T-helper 17 cell (primary cell): ENCODE results near the gene ZNF784. TPM values are rescaled to one million over a fixed set of nuclear protein-coding genes. Genes with fewer than 3 reads are reported as not detected.

Experiments
- ATAC-seq: fragments of 150-1000 bp; cut with Tn5 transposase; 2 replicates; pipeline ENCODE4 v1.10.0; 2021; ENCODE audit warnings: mild to moderate bottlenecking, moderate library complexity
- DNase-seq, 3 donors: peaks; one replicate each; pipeline versions ENCODE4 v3.0.0 to v3.0.0-alpha.2; 2020 to 2021
- H3K9me3 ChIP-seq: one replicate; pipeline ENCODE4 v1.7.0; 2013; ENCODE audit warnings: low read length, mild to moderate bottlenecking; ENCODE audit not compliant: control insufficient read depth, poor library complexity, severe bottlenecking
- H3K27ac Mint-ChIP-seq: one replicate; pipeline ENCODE4 v1.8.0; 2022; ENCODE audit warnings: mild to moderate bottlenecking, moderate library complexity, mixed read lengths
- H3K27me3 Mint-ChIP-seq: one replicate; pipeline ENCODE4 v1.8.0; 2022; ENCODE audit warnings: mixed read lengths
- H3K36me3 Mint-ChIP-seq: one replicate; pipeline ENCODE4 v1.8.0; 2022; ENCODE audit warnings: low read depth, mixed read lengths
- H3K4me1 Mint-ChIP-seq: one replicate; pipeline ENCODE4 v1.8.0; 2022; ENCODE audit warnings: mild to moderate bottlenecking, mixed read lengths
- H3K4me3 Mint-ChIP-seq: one replicate; pipeline ENCODE4 v1.8.0; 2022; ENCODE audit warnings: mild to moderate bottlenecking, moderate library complexity, mixed read lengths
- total RNA-seq, 4 donors: library from RNA in 2 of 4; stranded (reverse) in 2 of 4; gene quantifications; one replicate each; pipeline ENCODE4 v1.2.3 and lab custom pipeline; 2022 to 2026

Gene ZNF784
- total RNA-seq, 2 donors from 2014 or later: 11.3 to 13.8 TPM

DNA sequence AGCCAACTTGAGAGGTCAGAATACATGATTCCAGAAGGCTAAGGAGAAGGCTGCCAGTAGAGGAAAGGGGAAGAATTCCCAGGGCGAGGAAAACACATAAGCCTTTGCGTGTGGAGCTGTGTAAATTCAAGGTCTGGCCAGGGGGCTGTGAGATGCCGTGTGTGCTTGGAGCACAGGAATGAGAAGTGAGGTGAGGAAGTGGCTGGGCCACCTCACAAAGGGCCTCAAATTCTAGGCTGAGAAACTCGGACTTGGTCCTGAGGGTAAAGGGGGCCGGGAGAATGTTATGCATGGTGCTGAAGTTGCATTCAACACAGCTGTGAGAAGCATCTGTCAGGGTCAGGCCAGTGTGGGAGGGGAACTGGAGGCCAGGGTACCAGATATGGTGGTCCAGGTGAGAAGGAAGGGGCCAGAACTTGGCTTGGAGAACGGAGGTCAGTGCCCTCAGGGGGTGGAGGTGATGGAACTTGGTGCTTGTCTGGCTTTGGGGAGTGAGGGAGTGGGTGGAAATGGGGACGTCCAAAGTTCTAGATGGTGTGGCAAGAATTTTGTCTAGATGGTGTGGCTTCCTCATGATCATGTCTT lies 11.6 kb upstream of the ZNF784 start:
- DNase-seq: no peak
- Mint-ChIP-seq H3K27me3 (no peaks in the 10 kb centered on the region), H3K27ac (peak overlapping the region; percentile 100), H3K4me3 (peak overlapping the region; percentile 100), H3K36me3 (peaks cover 15% of the 10 kb centered on the region), H3K4me1 (peaks cover 54% of the 10 kb centered on the region)
- H3K9me3 ChIP-seq: no peaks in the 10 kb centered on the region
- no peak for ATAC-seq

DNA sequence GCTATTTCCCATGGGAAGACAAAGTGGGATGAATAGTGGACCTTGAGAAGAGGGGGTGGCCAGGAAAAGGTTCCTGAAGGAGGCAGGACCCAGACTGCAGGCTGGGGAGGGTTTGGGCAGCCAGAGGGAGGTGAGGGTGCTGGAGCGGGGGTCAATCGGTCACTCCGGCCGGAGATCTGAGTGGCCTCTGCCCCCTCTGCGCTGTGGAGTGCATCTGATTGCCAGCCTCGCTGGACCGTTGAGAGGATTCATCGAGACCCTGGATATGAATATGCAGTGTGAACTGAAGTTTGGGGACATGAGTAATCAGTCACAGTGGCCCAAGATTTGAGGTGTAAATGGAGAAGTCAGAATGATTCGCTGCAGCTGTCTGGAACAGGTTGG lies 11.0 kb upstream of the ZNF784 start:
- Mint-ChIP-seq H3K27me3 (no peaks in the 10 kb centered on the region), H3K4me3 (peak overlapping the region; percentile 100), H3K36me3 (peaks cover 15% of the 10 kb centered on the region), H3K27ac (peak overlapping the region; percentile 100), H3K4me1 (peaks cover 52% of the 10 kb centered on the region)
- H3K9me3 ChIP-seq: no peaks in the 10 kb centered on the region
- no peak for DNase-seq
- no peak for ATAC-seq

DNA sequence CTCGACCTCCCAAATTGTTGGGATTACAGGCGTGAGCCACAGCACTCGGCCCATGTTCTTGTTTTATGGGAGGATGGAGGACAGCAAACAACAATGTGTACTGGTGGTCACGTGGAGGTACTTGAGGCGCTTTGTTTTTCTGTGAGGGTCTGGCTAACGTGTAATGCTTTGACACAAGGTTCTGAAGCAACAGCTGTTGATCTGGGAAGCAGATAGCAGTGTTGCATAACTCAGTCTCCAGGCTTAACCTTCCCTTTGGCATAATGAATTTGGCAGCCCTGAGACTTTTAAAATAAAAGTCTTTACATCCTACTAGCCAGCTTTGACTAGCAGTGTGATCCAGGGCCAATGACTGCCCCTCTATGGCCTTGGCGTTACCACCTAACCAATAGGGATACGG lies 9.5 kb upstream of the ZNF784 start:
- Mint-ChIP-seq H3K27ac (peak overlapping the region; percentile 100), H3K4me1 (peaks cover 44% of the 10 kb centered on the region), H3K27me3 (no peaks in the 10 kb centered on the region), H3K36me3 (peaks cover 15% of the 10 kb centered on the region), H3K4me3 (no peak overlapping the region)
- H3K9me3 ChIP-seq: no peaks in the 10 kb centered on the region
- DNase-seq (no peak), ATAC-seq (no peak)

DNA sequence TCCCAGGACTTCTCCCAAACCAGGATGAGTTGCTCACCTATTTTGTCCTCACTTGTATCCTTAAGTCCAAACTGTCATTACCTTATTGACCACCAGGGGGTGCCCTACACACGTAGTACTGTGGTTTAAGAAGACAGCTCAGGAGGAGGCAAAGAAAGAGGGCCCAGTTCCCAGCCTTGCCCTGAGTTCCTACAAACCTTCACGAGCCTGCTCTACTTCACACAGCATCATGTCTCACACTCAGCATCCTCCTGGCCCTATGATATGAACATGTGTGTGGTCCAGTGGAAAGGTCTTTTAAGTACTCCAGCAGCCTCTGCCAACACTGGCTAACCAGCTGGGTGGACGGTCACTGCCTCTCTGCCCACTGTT lies 8.1 kb upstream of the ZNF784 start:
- ATAC-seq (peak; percentile 58), DNase-seq (peak; percentile 59 to 88 (median 66))
- Mint-ChIP-seq H3K4me3 (peak overlapping the region; percentile 61), H3K27ac (peak overlapping the region; percentile 91), H3K36me3 (peaks cover 15% of the 10 kb centered on the region), H3K27me3 (no peaks in the 10 kb centered on the region), H3K4me1 (peaks cover 44% of the 10 kb centered on the region)
- H3K9me3 ChIP-seq: no peaks in the 10 kb centered on the region

DNA sequence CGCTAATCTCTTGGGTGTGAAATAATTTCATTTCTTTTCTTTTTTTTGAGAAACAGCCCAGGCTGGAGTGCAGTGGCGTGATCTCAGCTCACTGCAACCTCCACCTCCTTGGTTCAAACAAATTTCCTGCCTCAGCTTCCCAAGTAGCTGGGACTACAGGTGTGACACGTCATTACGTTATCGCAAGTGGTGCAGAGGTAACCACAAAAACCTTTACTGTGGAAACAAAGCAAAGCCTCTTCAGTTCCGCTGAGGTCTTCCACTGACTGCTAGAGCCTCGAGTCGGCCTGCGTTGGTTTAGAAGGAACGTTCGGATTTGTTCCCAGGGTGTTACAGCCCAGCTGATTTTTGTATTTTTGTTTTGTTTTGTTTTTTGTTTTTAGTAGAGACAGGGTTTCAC lies 2.0 kb upstream of the ZNF784 start:
- ATAC-seq (peak; percentile 73), DNase-seq (peak in 1 of 3 donors; percentile 48)

GRCh38 chr19:55625004-55625326 lies 599 bp upstream of the ZNF784 start:
- Mint-ChIP-seq H3K36me3 (no peaks in the 10 kb centered on the region), H3K27ac (peak overlapping the region; percentile 94), H3K4me3 (peak overlapping the region; percentile 91), H3K27me3 (no peaks in the 10 kb centered on the region), H3K4me1 (peaks cover 29% of the 10 kb centered on the region)
- H3K9me3 ChIP-seq: no peaks in the 10 kb centered on the region
- ATAC-seq (no peak), DNase-seq (no peak)

More for the DNA sequence above, 2.0 kb upstream of the ZNF784 start:
- H3K4me1 Mint-ChIP-seq: peaks cover 26% of the 10 kb centered on the region
- no peaks in the 10 kb centered on the region for H3K9me3 ChIP-seq
- H3K36me3 Mint-ChIP-seq: no peaks in the 10 kb centered on the region
- H3K27ac Mint-ChIP-seq: peak overlapping the region; percentile 94
- H3K27me3 Mint-ChIP-seq: no peaks in the 10 kb centered on the region
- peak overlapping the region; percentile 69 for H3K4me3 Mint-ChIP-seq

- H3K27ac Mint-ChIP-seq: peak overlapping the region; percentile 94
- DNase-seq (no peak), ATAC-seq (no peak)
- H3K4me3 Mint-ChIP-seq: no peak overlapping the region
- H3K27me3 Mint-ChIP-seq: no peaks in the 10 kb centered on the region
- H3K36me3 Mint-ChIP-seq: no peaks in the 10 kb centered on the region
- peaks cover 29% of the 10 kb centered on the region for H3K4me1 Mint-ChIP-seq
- H3K9me3 ChIP-seq: no peaks in the 10 kb centered on the region
Observed at GRCh38 chr19:55623561-55623960, 805 bp downstream of the ZNF784 start.

- no peaks in the 10 kb centered on the region for H3K27me3 Mint-ChIP-seq
- ATAC-seq: no peak
- H3K36me3 Mint-ChIP-seq: no peaks in the 10 kb centered on the region
- H3K9me3 ChIP-seq: no peaks in the 10 kb centered on the region
- H3K27ac Mint-ChIP-seq: no peak overlapping the region
- peaks cover 28% of the 10 kb centered on the region for H3K4me1 Mint-ChIP-seq
- no peak overlapping the region for H3K4me3 Mint-ChIP-seq
- DNase-seq: no peak
Observed at GRCh38 chr19:55623130-55623529, 1.2 kb downstream of the ZNF784 start.

GRCh38 chr19:55622242-55622969 lies 2.0 kb downstream of the ZNF784 start:
- no peaks in the 10 kb centered on the region for H3K36me3 Mint-ChIP-seq
- DNase-seq: no peak
- H3K27ac Mint-ChIP-seq: no peak overlapping the region
- H3K4me3 Mint-ChIP-seq: no peak overlapping the region
- H3K27me3 Mint-ChIP-seq: no peaks in the 10 kb centered on the region
- peaks cover 26% of the 10 kb centered on the region for H3K4me1 Mint-ChIP-seq
- H3K9me3 ChIP-seq: no peaks in the 10 kb centered on the region
- no peak for ATAC-seq

DNA sequence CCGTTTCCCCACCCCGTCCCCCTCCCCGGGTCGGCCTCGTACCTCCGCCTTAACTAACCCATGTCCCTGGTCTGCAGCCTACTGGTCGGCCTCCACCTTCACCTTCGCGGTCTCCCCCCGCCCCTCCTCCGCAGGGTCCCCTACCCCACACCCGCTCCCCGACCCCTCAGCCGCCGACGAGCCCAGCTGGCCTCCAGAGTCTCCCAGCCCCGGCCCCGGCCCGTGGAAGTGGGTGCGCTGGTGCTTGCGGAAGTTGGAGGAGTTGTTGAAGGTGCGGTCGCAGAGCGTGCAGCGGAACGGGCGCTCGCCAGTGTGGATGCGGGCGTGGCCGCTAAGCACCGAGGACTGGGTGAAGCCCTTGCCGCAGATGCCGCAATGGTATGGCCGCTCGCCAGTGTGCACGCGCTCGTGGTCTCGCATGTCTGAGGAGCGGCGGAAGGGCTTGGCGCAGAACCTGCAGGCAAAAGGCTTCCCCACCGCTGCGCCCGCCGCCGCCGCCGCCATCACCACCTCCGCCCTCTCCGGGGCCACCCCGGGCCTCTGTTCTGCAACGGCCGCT lies 2.6 kb downstream of the ZNF784 start:
- H3K4me1 Mint-ChIP-seq: peaks cover 25% of the 10 kb centered on the region

DNA sequence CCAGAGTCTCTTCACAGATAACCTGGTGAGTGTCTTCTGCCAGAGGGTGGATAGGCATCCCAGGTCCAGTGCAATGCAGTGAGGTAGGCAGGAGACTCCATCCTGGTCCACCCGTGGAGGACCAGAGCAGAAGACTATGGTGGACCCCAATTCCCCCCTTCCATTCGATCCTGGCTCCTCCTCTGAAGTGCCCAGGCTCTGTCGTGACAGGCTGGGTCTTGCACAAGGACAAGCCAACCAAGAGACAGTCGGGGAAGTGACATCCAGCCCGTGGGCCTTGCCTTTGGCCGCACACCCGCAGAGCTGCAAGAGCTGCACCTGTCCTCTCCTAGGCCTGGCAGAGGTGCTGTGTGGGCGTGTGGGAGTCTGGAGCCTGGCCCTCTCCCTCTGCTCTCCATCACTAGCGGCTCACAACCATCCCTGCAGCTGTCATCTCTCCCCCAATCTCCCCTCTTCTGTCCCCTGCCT lies 3.1 kb downstream of the ZNF784 start:
- H3K9me3 ChIP-seq: no peaks in the 10 kb centered on the region
- Mint-ChIP-seq H3K4me3 (no peak overlapping the region), H3K4me1 (peaks cover 20% of the 10 kb centered on the region), H3K36me3 (no peaks in the 10 kb centered on the region), H3K27me3 (no peaks in the 10 kb centered on the region), H3K27ac (no peak overlapping the region)
- no peak for DNase-seq
- ATAC-seq: no peak

More for the DNA sequence above, 2.6 kb downstream of the ZNF784 start:
- Mint-ChIP-seq H3K27ac (no peak overlapping the region), H3K27me3 (no peaks in the 10 kb centered on the region), H3K36me3 (no peaks in the 10 kb centered on the region), H3K4me3 (no peak overlapping the region)
- ATAC-seq: no peak
- H3K9me3 ChIP-seq: no peaks in the 10 kb centered on the region
- DNase-seq: no peak

- ATAC-seq (no peak), DNase-seq (no peak)
- Mint-ChIP-seq H3K27ac (peak overlapping the region; percentile 11), H3K4me3 (no peak overlapping the region), H3K27me3 (no peaks in the 10 kb centered on the region), H3K4me1 (peaks cover 19% of the 10 kb centered on the region), H3K36me3 (no peaks in the 10 kb centered on the region)
- no peaks in the 10 kb centered on the region for H3K9me3 ChIP-seq
Observed at GRCh38 chr19:55620410-55621204, 3.8 kb downstream of the ZNF784 start.

- ATAC-seq: no peak
- H3K9me3 ChIP-seq: no peaks in the 10 kb centered on the region
- Mint-ChIP-seq H3K27ac (peak overlapping the region; percentile 11), H3K27me3 (no peaks in the 10 kb centered on the region), H3K4me1 (peaks cover 12% of the 10 kb centered on the region), H3K4me3 (no peak overlapping the region), H3K36me3 (no peaks in the 10 kb centered on the region)
- no peak for DNase-seq
Observed at GRCh38 chr19:55619286-55619685, 5.1 kb downstream of the ZNF784 start.
